HepG2 (cell line): Measurements from ENCODE around the gene SYNGR4. TPM values are rescaled to one million over a fixed set of nuclear protein-coding genes. Genes with fewer than 3 reads are reported as not detected.
A peak's percentile ranks its signal among the peaks of the same experiment; 100 is the strongest.

ENCODE experiments used
- ARID2 ChIP-seq: sonication (generic); formaldehyde crosslinking; IDR thresholded peaks from 2 replicates; pipeline ENCODE4 v1.8.1; 2022; ENCODE audit warnings: mild to moderate bottlenecking, missing genetic modification reagents, borderline replicate concordance
- GABPA ChIP-seq, 2 experiments: IDR thresholded peaks; 2 replicates each; pipeline ENCODE4 v1.6.1; 2011 to 2016; ENCODE audit warnings: low read depth in 2 of 2, low read length in 1 of 2, missing biosample characterization in 1 of 2, missing genetic modification characterization in 1 of 2
- MAFF ChIP-seq: IDR thresholded peaks from 2 replicates; pipeline ENCODE4 v1.6.1; 2011; ENCODE audit warnings: low read depth, low read length, improper control_type of control experiment
- MIER3 ChIP-seq: IDR thresholded peaks from 2 replicates; pipeline ENCODE4 v1.6.1; 2016; ENCODE audit warnings: missing compliant biosample characterization, borderline replicate concordance
- MXI1 ChIP-seq: IDR thresholded peaks from 3 replicates; pipeline ENCODE4 v1.6.1; 2012; ENCODE audit warnings: low read depth, low read length, inconsistent platforms, borderline replicate concordance
- PHF8 ChIP-seq: sonication (generic); formaldehyde crosslinking; IDR thresholded peaks from 2 replicates; pipeline ENCODE4 v1.5.0; 2020; ENCODE audit warnings: missing genetic modification reagents
- REL ChIP-seq: sonication (generic); formaldehyde crosslinking; conservative IDR thresholded peaks from 2 replicates; pipeline ENCODE4 v1.8.0; 2022; ENCODE audit warnings: mild to moderate bottlenecking, missing genetic modification reagents, moderate library complexity
- SATB2 ChIP-seq: sonication (generic); formaldehyde crosslinking; IDR thresholded peaks from 2 replicates; pipeline ENCODE4 v1.5.0; 2020; ENCODE audit warnings: missing genetic modification reagents
- SIX1 ChIP-seq: sonication (generic); formaldehyde crosslinking; IDR thresholded peaks from 2 replicates; pipeline ENCODE4 v1.4.0; 2020; ENCODE audit warnings: missing genetic modification reagents, borderline replicate concordance
- TMF1 ChIP-seq: sonication (generic); formaldehyde crosslinking; IDR thresholded peaks from 2 replicates; pipeline ENCODE4 v1.8.1; 2022; ENCODE audit warnings: low read depth, missing genetic modification reagents
- ZNF224 ChIP-seq: sonication (generic); formaldehyde crosslinking; IDR thresholded peaks from 2 replicates; pipeline ENCODE4 v1.5.0; 2020; ENCODE audit warnings: mild to moderate bottlenecking, missing genetic modification reagents
- ZNF331 ChIP-seq: sonication (generic); formaldehyde crosslinking; IDR thresholded peaks from 2 replicates; pipeline ENCODE4 v1.4.0; 2020; ENCODE audit warnings: missing genetic modification reagents
- ZNF589 ChIP-seq: sonication (generic); formaldehyde crosslinking; conservative IDR thresholded peaks from 2 replicates; pipeline ENCODE4 v1.8.0; 2022; ENCODE audit warnings: mild to moderate bottlenecking, moderate library complexity, missing genetic modification reagents
- ZNF619 ChIP-seq: sonication (generic); formaldehyde crosslinking; IDR thresholded peaks from 2 replicates; pipeline ENCODE4 v1.4.0; 2020; ENCODE audit warnings: mild to moderate bottlenecking, missing genetic modification reagents
- ZNF646 ChIP-seq: sonication (generic); formaldehyde crosslinking; IDR thresholded peaks from 2 replicates; pipeline ENCODE4 v1.9.0; 2021; ENCODE audit warnings: mild to moderate bottlenecking, missing genetic modification reagents
- ZSCAN25 ChIP-seq: sonication (generic); formaldehyde crosslinking; IDR thresholded peaks from 2 replicates; pipeline ENCODE4 v1.8.0; 2022; ENCODE audit warnings: mild to moderate bottlenecking, missing genetic modification reagents
- ZSCAN5A ChIP-seq: sonication (generic); formaldehyde crosslinking; IDR thresholded peaks from 2 replicates; pipeline ENCODE4 v1.8.0; 2022; ENCODE audit warnings: mild to moderate bottlenecking, missing genetic modification reagents, borderline replicate concordance
- polyA plus RNA-seq, 8 experiments: library from polyadenylated mRNA; depleted of rRNA in 3 of 8; stranded (reverse) in 7 of 8; unstranded in 1 of 8; fragments of >200 nt; fragmentation: Illumina TruSeq in 4 of 8; extraction: Trizol in 4 of 8; gene quantifications; 2 replicates each; pipeline versions ENCODE4 v1.2.1 to v1.2.3, GENCODE V29; 2011 to 2016; ENCODE audit warnings: low read depth in 4 of 8, missing spikeins in 1 of 8, mixed read lengths in 1 of 8; ENCODE audit not compliant: insufficient read depth in 1 of 8
- total RNA-seq, 5 experiments: library from RNA; depleted of rRNA; stranded (reverse); fragments of >200 nt; fragmentation: Illumina TruSeq; extraction: Trizol; gene quantifications; 2 replicates each; pipeline ENCODE4 v1.2.3, GENCODE V29; 2016; ENCODE audit warnings: low read depth in 1 of 5
- TF ChIP-seq, protein P1 (sequence below): sonication (generic); formaldehyde crosslinking; IDR thresholded peaks from 2 replicates; pipeline ENCODE4 v1.4.0; 2020; ENCODE audit warnings: missing genetic modification reagents, borderline replicate concordance
- TF ChIP-seq, protein P2 (sequence below): sonication (generic); formaldehyde crosslinking; IDR thresholded peaks from 2 replicates; pipeline ENCODE4 v1.8.0; 2022; ENCODE audit warnings: missing genetic modification reagents, low read depth, mild to moderate bottlenecking, borderline replicate concordance

Gene SYNGR4
- total and polyA plus RNA-seq, 2 of the 13 experiments (the other 11 are each of a cell fraction or from before 2014, with no cell fraction given) = not detected

DNA sequence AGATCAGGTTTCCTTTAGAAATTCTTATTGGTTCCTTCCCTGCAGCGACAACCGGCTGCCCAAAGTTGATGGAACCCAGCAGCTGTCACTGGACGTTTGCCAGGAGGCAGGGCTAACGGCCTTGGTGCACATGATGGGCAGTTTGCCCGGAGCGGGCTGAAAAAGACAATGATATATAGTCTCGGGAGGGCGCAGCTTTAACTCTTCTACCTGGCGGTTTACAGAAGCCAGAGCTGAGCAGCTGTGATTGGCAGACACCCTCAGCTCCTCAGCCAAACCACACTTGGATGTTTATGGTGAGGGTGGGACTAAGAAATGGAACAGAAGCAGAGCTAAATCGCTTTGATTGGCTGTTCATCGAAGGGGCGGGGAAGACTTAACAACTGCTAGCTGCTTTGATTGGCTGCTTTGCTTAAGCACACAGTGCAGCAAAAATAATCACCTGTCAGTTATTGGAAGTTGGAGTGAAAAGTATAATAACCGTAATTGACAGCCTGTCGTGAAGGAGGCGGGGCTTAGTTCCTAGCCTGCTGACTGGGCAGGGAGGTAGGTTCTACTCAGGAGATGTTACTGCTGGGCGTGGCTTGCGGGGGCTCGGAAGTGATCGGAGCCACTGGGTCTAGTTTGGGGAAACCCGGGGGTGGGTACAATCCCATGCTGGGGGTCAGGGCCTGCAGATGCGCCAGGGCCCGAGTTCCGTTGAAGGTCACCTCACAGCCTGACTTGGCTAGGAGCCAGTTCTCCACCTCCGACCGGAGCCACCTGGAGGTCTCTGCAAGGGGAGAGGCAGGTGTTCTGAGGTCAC lies 31.3 kb upstream of the SYNGR4 start (continued):
- TF ChIP-seq GABPA (IDR thresholded peaks at IDR 0.05; ENCODE audit: low read depth, low read length) (no peak), GABPA (CRISPR knock-in tag; IDR thresholded peaks at IDR 0.05; ENCODE audit: low read depth) (no peak), MIER3 (0 out of 2 replicates have a peak, but pooled peaks have one; percentile 34), ARID2 (CRISPR knock-in tag) (0 out of 2 replicates have a peak, but pooled peaks have one; percentile 68), ZNF224 (CRISPR knock-in tag) (no peak), REL (CRISPR knock-in tag) (no peak), ZNF619 (CRISPR knock-in tag) (no peak), TMF1 (CRISPR knock-in tag) (no peak), ZNF589 (CRISPR knock-in tag) (no peak), SIX1 (no peak), PHF8 (CRISPR knock-in tag) (no peak; the same call in 1 of the 2 replicates), ZNF646 (CRISPR knock-in tag) (no peak), ZSCAN5A (CRISPR knock-in tag) (no peak), MXI1 (peak; percentile 23; the same call in 1 of the 3 replicates), MAFF (peak; percentile 33; the same call in 1 of the 2 replicates), SATB2 (CRISPR knock-in tag) (no peak), ZSCAN25 (CRISPR knock-in tag) (no peak), ZNF331 (no peak; the same call in 1 of the 2 replicates)
- TF ChIP-seq, protein P1, sequence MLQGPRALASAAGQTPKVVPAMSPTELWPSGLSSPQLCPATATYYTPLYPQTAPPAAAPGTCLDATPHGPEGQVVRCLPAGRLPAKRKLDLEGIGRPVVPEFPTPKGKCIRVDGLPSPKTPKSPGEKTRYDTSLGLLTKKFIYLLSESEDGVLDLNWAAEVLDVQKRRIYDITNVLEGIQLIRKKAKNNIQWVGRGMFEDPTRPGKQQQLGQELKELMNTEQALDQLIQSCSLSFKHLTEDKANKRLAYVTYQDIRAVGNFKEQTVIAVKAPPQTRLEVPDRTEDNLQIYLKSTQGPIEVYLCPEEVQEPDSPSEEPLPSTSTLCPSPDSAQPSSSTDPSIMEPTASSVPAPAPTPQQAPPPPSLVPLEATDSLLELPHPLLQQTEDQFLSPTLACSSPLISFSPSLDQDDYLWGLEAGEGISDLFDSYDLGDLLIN (CRISPR knock-in tag) = no peak
- TF ChIP-seq, protein P2, sequence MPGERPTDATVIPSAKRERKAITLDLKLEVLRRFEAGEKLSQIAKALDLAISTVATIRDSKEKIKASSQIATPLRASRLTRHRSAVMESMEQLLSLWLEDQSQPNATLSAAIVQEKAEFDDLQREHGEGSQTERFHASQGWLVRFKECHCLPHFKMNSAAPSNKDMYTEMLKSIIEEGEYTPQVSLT (CRISPR knock-in tag) = no peak
